Measurements from ENCODE around the gene KAT5. TPM values are rescaled to one million over a fixed set of nuclear protein-coding genes. Genes with fewer than 3 reads are reported as not detected.
A peak's percentile ranks its signal among the peaks of the same experiment; 100 is the strongest.
"Not testable (repeated sequence)": the region's sequence is repeated elsewhere in the genome, so short reads cannot be mapped to it uniquely, and the experiment has no call there.

The KAT5 gene
- total RNA-seq, 2 experiments from 2014 or later = 55.9 to 61.6 TPM

DNA sequence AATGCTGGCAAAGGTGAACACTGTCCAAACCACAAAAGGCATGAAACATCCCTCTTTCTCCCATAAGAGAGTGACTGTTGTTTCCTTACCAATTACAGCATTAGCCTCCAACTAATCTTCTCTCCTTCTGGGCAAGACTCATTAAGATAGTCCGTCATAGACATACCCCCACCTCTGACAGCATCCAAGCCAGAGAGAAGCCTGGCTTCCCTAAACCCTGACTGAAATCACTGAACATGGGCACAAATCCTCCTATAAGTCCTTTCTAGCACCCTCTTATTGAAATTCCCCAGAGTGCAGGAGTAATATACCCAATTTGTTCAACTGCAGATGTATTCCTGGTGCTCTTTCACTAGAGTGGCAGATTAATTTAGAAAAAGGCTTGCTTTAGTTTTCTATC lies 10.2 kb downstream of the KAT5 start:
- CTCF ChIA-PET = interaction anchor here (0.9 to 3.4 kb wide), 5 partner anchors 11 to 162 kb away, joined by 3 to 12 read pairs (median 3); partner anchors contain the start of genes AP5B1 and KAT5
- POLR2A ChIA-PET = no interaction called here
- H3K4me3 Mint-ChIP-seq = no peak overlapping the region
- no peaks in the 10 kb centered on the region for H3K9me3 Mint-ChIP-seq
- DNase-seq = no peak
- peaks cover 21% of the 10 kb centered on the region for H3K4me1 Mint-ChIP-seq (ENCODE audit: low read depth)
- no peak overlapping the region for H3K27ac Mint-ChIP-seq
- no peaks in the 10 kb centered on the region for H3K27me3 Mint-ChIP-seq
- intact Hi-C loops (cut with micrococcal nuclease) = no loop called here
- peaks cover 27% of the 10 kb centered on the region for H3K36me3 Mint-ChIP-seq

GRCh38 chr11:65726660-65727059 lies 14.6 kb downstream of the KAT5 start:
- intact Hi-C loops (cut with micrococcal nuclease) = no loop called here
- H3K36me3 Mint-ChIP-seq = no peaks in the 10 kb centered on the region
- no peaks in the 10 kb centered on the region for H3K9me3 Mint-ChIP-seq
- no peaks in the 10 kb centered on the region for H3K4me1 Mint-ChIP-seq (ENCODE audit: low read depth)
- H3K4me3 Mint-ChIP-seq = no peak overlapping the region
- no peak overlapping the region for H3K27ac Mint-ChIP-seq
- ChIA-PET CTCF (interaction anchor here (0.9 to 2.4 kb wide), 5 partner anchors 15 to 265 kb away, joined by 3 to 19 read pairs (median 5); partner anchors contain the start of genes AP5B1 and KAT5), POLR2A (no interaction called here)
- DNase-seq = no peak
- peaks cover under 1% of the 10 kb centered on the region for H3K27me3 Mint-ChIP-seq

GRCh38 chr11:65727865-65728264 lies 15.8 kb downstream of the KAT5 start:
- H3K4me3 Mint-ChIP-seq = no peak overlapping the region
- H3K4me1 Mint-ChIP-seq (ENCODE audit: low read depth) = no peaks in the 10 kb centered on the region
- H3K27ac Mint-ChIP-seq = no peak overlapping the region
- H3K9me3 Mint-ChIP-seq = no peaks in the 10 kb centered on the region
- ChIA-PET POLR2A (no interaction called here), CTCF (interaction anchor here (0.7 to 2.4 kb wide), 5 partner anchors 10 to 341 kb away, joined by 3 to 19 read pairs (median 4); partner anchors contain the start of genes AP5B1 and KAT5)
- intact Hi-C loops (cut with micrococcal nuclease) = no loop called here
- no peaks in the 10 kb centered on the region for H3K36me3 Mint-ChIP-seq
- peaks cover 4% of the 10 kb centered on the region for H3K27me3 Mint-ChIP-seq
- no peak for DNase-seq

- intact Hi-C loops (cut with micrococcal nuclease) = no loop called here
- Mint-ChIP-seq H3K9me3 (no peaks in the 10 kb centered on the region), H3K4me1 (ENCODE audit: low read depth) (no peaks in the 10 kb centered on the region), H3K27me3 (peaks cover 9% of the 10 kb centered on the region), H3K36me3 (no peaks in the 10 kb centered on the region), H3K4me3 (no peak overlapping the region), H3K27ac (no peak overlapping the region)
- DNase-seq = no peak
- CTCF ChIA-PET = no interaction called here
- POLR2A ChIA-PET = no interaction called here
Measured at GRCh38 chr11:65730461-65730860, 18.4 kb downstream of the KAT5 start.

DNA sequence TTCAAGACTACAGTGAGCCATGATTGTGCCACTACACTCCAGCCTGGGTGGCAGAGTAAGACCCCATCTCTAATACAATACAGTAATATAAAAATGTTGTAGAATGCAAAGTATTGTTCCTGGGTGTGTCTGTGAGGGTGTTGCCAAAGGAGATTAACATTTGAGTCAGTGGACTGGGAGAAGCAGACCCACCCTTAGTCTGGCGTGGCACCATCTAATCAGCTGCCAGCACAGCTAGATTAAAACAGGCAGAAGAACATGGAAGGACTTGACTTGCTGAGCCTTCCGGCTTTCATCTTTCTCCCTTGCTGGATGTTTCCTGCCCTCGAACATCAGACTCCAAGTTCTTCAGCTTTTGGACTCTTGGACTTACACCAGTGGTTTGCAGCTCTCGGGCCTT lies 23.1 kb downstream of the KAT5 start:
- CTCF ChIA-PET = interaction anchor here (1.5 kb wide), 1 partner anchor 149 kb away, joined by 3 read pairs; no protein-coding TSS in a partner anchor
- H3K27ac Mint-ChIP-seq; H3K36me3 Mint-ChIP-seq; H3K4me1 Mint-ChIP-seq (ENCODE audit: low read depth); H3K4me3 Mint-ChIP-seq; intact Hi-C loops (cut with micrococcal nuclease); H3K9me3 Mint-ChIP-seq; POLR2A ChIA-PET; DNase-seq: not testable (repeated sequence)
- peaks cover 16% of the 10 kb centered on the region for H3K27me3 Mint-ChIP-seq

- peaks cover 7% of the 10 kb centered on the region for H3K9me3 Mint-ChIP-seq
- ChIA-PET CTCF (interaction anchor here (0.6 to 2.1 kb wide), 2 partner anchors 43 to 527 kb away, joined by 3 to 10 read pairs; no protein-coding TSS in a partner anchor), POLR2A (no interaction called here)
- no peaks in the 10 kb centered on the region for H3K36me3 Mint-ChIP-seq
- intact Hi-C loops (cut with micrococcal nuclease) = no loop called here
- H3K4me3 Mint-ChIP-seq = no peak overlapping the region
- H3K27ac Mint-ChIP-seq = no peak overlapping the region
- DNase-seq = no peak
- H3K27me3 Mint-ChIP-seq = peaks cover 14% of the 10 kb centered on the region
- H3K4me1 Mint-ChIP-seq (ENCODE audit: low read depth) = no peaks in the 10 kb centered on the region
Measured at GRCh38 chr11:65736810-65737209, 24.8 kb downstream of the KAT5 start.

DNA sequence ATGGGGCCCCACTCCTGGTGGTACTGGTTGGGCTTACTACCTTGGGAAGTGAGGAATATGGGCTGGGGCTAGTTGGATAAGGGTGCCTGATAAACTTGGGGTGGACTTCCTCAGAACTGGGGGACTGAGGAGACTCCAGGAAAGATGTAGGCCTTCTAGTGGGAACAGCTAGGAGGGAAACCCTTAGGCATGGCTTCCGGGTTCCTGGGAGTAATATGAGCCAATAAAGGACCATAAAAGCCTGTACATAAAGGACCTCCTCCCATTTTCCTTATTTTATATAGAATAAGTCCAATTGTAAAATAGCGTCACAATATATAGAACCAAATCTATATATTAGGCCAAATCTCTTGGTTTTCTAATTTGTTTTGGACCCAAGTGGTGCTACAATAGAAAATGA lies 27.0 kb downstream of the KAT5 start:
- H3K4me1 Mint-ChIP-seq (ENCODE audit: low read depth) = no peaks in the 10 kb centered on the region
- H3K9me3 Mint-ChIP-seq = peaks cover 7% of the 10 kb centered on the region
- CTCF ChIA-PET = interaction anchor here (2.1 kb wide), 1 partner anchor 41 kb away, joined by 10 read pairs; no protein-coding TSS in a partner anchor
- POLR2A ChIA-PET = no interaction called here
- no peaks in the 10 kb centered on the region for H3K36me3 Mint-ChIP-seq
- peaks cover 14% of the 10 kb centered on the region for H3K27me3 Mint-ChIP-seq
- intact Hi-C loops (cut with micrococcal nuclease) = no loop called here
- no peak overlapping the region for H3K4me3 Mint-ChIP-seq
- no peak for DNase-seq
- no peak overlapping the region for H3K27ac Mint-ChIP-seq

DNA sequence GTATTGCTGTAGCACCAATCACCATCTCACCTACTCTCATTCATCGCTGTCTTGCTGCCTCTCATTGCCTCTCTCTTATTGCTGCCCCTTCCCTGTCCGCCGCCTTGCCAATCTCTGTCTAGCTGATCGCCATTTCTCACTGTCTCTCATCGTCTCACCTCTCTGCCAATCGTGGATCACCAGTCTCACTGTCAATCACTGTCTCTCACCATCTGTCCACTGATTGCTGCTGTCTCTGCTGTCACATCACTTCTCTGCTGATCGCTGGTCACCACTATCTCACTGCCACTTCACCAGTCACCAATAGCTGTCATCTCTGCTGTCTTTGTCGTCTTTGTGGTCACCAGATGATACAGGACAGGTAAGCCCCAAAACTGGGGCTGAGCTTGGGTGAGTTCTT lies 29.1 kb downstream of the KAT5 start:
- ChIA-PET CTCF (no interaction called here), POLR2A (no interaction called here)
- DNase-seq = no peak
- H3K9me3 Mint-ChIP-seq = peaks cover 7% of the 10 kb centered on the region
- no peak overlapping the region for H3K4me3 Mint-ChIP-seq
- intact Hi-C loops (cut with micrococcal nuclease) = no loop called here
- no peaks in the 10 kb centered on the region for H3K36me3 Mint-ChIP-seq
- no peak overlapping the region for H3K27ac Mint-ChIP-seq
- peaks cover 10% of the 10 kb centered on the region for H3K27me3 Mint-ChIP-seq
- H3K4me1 Mint-ChIP-seq (ENCODE audit: low read depth) = no peaks in the 10 kb centered on the region

DNA sequence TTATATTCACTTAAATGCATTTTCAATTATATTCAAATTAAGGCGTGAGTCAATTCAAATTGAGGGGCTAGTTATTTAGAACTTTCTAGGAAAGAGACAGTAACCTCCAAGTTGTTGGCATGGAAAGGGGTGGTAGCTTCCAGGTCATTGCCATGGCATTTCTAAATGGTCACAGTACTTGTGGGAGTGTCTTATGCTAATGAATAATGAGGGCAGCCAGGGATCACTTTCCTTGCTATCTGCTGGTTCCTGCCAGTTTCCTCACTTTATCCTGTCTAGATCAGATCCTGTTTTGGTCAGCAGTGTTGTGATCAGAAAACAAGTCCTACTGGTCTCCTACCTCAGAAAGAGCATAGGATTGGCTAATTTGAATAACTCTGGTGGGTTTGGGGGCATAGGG lies 30.3 kb downstream of the KAT5 start:
- Mint-ChIP-seq H3K4me3 (no peak overlapping the region), H3K27ac (no peak overlapping the region), H3K4me1 (ENCODE audit: low read depth) (no peaks in the 10 kb centered on the region), H3K27me3 (peaks cover 10% of the 10 kb centered on the region), H3K9me3 (no peaks in the 10 kb centered on the region), H3K36me3 (no peaks in the 10 kb centered on the region)
- intact Hi-C loops (cut with micrococcal nuclease) = no loop called here
- DNase-seq = no peak
- ChIA-PET POLR2A (no interaction called here), CTCF (interaction anchor here (0.9 kb wide), 1 partner anchor 42 kb away, joined by 3 read pairs; no protein-coding TSS in a partner anchor)

DNA sequence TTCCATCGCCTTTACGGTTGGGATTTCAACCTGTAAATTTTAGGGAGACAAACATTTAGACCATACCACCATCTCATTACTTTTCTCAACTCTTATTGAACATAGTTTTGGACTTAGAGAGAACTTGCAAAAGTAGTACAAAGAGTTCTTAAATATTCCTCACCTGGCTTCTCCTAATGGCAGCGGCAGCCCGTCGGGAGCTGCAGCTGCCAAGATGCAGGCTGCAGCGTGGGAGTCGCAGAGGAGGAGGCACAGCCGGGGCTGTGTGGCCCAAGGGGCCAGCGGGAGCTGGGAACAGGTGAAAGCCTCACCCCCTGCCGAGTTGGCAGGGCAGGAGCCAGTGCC lies 31.6 kb downstream of the KAT5 start:
- intact Hi-C loops (cut with micrococcal nuclease) = no loop called here
- Mint-ChIP-seq H3K27ac (no peak overlapping the region), H3K27me3 (peaks cover 8% of the 10 kb centered on the region), H3K4me3 (no peak overlapping the region), H3K36me3 (no peaks in the 10 kb centered on the region), H3K9me3 (no peaks in the 10 kb centered on the region), H3K4me1 (ENCODE audit: low read depth) (no peaks in the 10 kb centered on the region)
- CTCF ChIA-PET = no interaction called here
- DNase-seq = no peak
- POLR2A ChIA-PET = no interaction called here

DNA sequence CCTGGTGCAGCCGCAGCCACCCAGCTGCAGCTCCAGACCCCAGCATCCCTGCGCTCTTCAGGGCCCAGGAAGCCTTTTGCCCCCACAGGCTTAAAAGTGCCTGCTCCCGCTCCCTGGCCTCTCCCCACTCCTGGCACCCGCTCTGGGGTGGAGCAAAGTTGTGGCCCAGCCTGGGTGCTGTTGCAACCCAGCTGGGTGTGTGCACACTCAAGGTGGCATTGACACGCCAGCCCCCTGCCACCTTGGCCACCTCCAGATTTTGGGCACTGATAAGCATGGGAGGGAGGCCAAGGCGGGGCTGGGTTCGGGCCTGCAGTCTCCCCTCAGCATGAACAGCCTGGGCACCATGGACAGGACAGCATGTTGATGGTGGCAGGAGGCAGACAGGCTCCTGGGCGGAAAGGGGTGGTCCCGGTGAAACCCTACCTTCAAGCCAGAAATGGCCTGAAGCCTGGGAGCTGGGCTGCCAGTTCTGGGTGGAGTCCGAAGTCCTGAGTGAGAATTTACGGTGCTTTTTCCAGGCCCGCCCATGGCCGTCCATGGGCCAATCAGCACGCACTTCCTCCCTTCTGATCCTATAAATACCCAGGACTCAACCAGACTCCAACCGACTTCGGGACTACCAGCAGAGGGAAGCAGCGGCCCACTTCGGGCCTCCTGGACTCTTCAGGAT lies 32.1 kb downstream of the KAT5 start:
- peaks cover 7% of the 10 kb centered on the region for H3K27me3 Mint-ChIP-seq
- ChIA-PET CTCF (interaction anchor here (0.5 to 1.2 kb wide), 3 partner anchors 36 to 140 kb away, joined by 3 to 7 read pairs (median 4); no protein-coding TSS in a partner anchor), POLR2A (no interaction called here)
- DNase-seq = peak; percentile 39
- no peaks in the 10 kb centered on the region for H3K36me3 Mint-ChIP-seq
- H3K4me3 Mint-ChIP-seq = no peak overlapping the region
- H3K4me1 Mint-ChIP-seq (ENCODE audit: low read depth) = no peaks in the 10 kb centered on the region
- no peak overlapping the region for H3K27ac Mint-ChIP-seq
- intact Hi-C loops (cut with micrococcal nuclease) = no loop called here
- no peaks in the 10 kb centered on the region for H3K9me3 Mint-ChIP-seq

- intact Hi-C loops (cut with micrococcal nuclease) = no loop called here
- H3K27me3 Mint-ChIP-seq = peaks cover 7% of the 10 kb centered on the region
- POLR2A ChIA-PET = no interaction called here
- no peaks in the 10 kb centered on the region for H3K4me1 Mint-ChIP-seq (ENCODE audit: low read depth)
- no peak for DNase-seq
- H3K9me3 Mint-ChIP-seq = no peaks in the 10 kb centered on the region
- no peaks in the 10 kb centered on the region for H3K36me3 Mint-ChIP-seq
- CTCF ChIA-PET = interaction anchor here (0.5 to 1.2 kb wide), 5 partner anchors 9 to 140 kb away, joined by 3 to 7 read pairs (median 3); no protein-coding TSS in a partner anchor
- no peak overlapping the region for H3K27ac Mint-ChIP-seq
- no peak overlapping the region for H3K4me3 Mint-ChIP-seq
Measured at GRCh38 chr11:65744699-65745042, 32.6 kb downstream of the KAT5 start.

GRCh38 chr11:65745049-65745448 lies 33.0 kb downstream of the KAT5 start:
- CTCF ChIA-PET = interaction anchor here (0.5 to 1.2 kb wide), 5 partner anchors 8 to 140 kb away, joined by 3 to 7 read pairs (median 3); no protein-coding TSS in a partner anchor
- DNase-seq = no peak
- no peaks in the 10 kb centered on the region for H3K4me1 Mint-ChIP-seq (ENCODE audit: low read depth)
- intact Hi-C loops (cut with micrococcal nuclease) = no loop called here
- H3K36me3 Mint-ChIP-seq = no peaks in the 10 kb centered on the region
- no peak overlapping the region for H3K4me3 Mint-ChIP-seq
- no peaks in the 10 kb centered on the region for H3K9me3 Mint-ChIP-seq
- POLR2A ChIA-PET = no interaction called here
- H3K27ac Mint-ChIP-seq = no peak overlapping the region
- H3K27me3 Mint-ChIP-seq = peaks cover 7% of the 10 kb centered on the region

Measured in activated CD4-positive, alpha-beta memory T cell treated with anti-CD3 and anti-CD28 coated beads for 36 hours (primary cell).